CD4-positive, alpha-beta T cell treated with Interleukin-4 for 1 hour (primary cell): ENCODE data around the gene CD84.
A peak's percentile ranks its signal among the peaks of the same experiment; 100 is the strongest.
"Not testable (repeated sequence)": the region's sequence is repeated elsewhere in the genome, so short reads cannot be mapped to it uniquely, and the experiment has no call there.

ENCODE experiments used
- DNase-seq, 2 donors: peaks; one replicate each; pipeline ENCODE4 v3.0.0-alpha.2; 2020 to 2022

The CD84 gene

DNA sequence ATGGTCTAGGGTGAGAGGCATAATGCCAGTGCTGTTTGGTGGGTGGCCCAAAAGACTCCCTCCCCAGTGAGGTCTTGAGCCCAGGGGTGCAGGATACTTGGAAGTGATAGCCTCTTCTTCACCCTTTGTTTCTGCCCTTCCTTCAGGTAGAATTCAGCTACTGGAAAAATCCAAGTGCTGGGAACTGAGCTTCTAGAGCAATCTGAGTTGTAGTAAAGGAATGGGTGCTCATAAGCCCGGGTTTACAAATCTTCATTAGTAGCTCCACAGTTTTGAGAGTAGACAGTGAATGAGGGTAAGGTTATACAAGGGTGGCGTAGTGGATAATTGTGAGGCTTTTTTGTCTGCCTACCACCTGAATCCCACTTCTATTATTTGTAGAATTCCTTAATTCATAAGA, 29.2 kb upstream of the CD84 start:
- DNase-seq: no peak

DNA sequence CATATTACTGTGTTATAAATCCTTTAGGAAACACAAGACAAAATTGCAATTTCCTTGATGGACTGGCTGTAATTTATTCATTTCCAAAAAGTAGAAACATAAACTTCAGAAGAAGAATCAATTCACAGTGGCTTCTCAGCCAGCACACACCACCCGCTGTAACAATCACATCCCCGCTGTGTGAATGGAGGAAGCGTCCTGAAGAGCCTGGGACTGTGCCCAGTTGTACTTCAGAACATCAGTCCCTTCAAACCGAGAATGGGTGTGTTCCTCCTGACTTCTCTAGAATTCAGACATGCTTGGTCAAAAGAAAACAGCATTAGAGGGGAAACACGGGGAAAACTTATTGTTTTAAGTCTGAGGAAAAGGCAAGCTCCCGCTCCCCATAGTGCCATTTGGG, 28.8 kb upstream of the CD84 start:
- no peak for DNase-seq

DNA sequence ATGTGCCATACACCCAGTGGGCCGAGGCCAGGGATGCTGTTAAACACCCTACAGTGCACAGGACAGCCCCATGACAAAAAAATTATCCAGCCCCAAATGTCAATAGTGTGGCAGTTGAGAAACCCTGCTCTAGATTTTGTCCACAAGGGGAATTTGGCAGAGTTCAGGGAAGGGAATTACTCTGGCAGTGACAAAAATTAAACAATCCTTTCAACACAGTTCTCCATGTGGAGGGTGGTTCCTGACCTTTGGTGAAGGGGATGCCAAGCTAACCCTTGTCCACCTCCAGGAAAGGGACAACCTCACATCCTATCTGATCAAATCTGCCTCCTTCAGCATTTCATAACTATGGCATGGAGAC, 28.4 kb upstream of the CD84 start:
- no peak for DNase-seq

DNA sequence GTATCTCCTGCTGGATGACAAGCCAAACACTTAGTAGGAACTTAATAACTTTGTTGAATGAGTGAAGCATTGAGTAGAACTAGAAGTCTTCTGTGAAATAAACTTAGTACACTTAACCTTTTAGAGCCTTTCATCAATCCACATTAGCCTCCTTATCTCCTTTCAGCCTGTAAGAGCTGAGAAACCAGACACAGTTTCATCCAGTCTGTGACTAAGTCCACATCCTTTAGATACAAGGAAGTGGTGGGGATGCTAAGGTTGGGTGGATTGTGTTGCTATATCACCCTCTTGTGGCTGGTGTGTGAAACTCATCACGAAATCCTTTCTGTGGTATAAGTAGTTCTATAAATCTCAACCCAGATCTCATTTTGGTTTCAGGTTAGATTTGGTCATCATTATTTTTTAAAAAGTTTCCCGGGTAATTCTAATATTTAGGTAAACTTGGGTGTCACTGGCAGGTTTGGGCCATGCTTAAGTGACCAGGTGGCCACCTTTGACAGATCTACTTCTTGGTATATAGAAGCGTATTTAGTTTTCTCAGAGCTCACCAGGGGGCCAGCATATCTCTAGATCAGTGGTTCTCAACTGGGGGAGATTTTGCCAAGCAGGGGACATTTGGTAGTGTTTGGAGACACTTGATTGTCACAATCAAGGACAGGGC, 27.8 kb upstream of the CD84 start:
- DNase-seq: peak; percentile 84 to 89

DNA sequence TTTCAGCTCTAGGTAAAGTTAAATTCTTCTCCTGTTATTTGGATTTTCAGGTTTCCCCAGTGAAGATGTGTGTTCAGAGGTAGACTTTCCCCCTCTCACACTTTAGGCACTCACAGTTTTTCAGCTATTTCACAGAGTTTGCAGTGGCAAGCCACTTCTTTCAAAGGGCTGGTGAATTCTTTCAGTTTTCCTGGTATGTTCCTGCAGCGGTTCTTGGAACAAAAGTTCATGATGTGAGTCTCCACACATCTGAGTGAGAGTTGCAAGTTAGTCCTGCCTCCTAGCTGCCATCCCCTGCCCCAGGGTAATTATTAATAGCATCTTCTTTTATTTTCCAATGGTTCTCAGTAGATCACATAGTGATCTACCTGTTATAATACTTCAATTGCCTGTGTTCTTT, 27.3 kb upstream of the CD84 start:
- no peak for DNase-seq

DNA sequence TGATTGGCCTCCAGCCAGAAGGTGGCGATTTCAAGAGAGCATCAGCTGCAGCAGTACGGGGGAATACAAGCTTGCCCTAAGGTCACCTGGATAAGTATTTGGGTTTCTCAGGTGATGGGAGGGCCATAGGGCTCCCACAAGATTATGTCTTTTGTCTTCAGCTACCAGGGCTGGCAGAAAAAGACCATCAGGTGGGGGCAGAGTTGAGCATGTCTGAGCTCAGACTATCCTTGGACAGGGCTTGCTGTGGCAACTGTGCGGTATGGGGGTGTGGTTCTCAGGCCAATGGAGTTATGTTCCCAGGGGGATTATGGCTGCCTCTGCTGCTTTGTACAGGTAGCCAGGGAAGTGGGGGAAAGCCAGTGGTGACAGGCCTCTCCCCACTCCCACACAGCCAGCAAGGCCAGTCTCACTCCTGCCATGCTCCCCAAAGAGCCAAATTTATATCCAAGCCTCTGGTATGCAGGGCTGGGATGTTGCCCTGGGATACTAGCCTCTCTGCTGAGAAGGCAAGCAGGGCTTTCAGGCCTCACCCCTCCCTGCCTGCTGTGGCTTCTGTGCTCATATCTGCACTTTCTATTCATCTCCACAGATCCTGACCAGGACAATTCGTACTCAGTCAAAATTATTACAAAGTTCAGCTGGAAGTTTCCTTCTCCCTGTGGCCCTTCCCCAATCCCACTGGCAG, 26.6 kb upstream of the CD84 start:
- no peak for DNase-seq

DNA sequence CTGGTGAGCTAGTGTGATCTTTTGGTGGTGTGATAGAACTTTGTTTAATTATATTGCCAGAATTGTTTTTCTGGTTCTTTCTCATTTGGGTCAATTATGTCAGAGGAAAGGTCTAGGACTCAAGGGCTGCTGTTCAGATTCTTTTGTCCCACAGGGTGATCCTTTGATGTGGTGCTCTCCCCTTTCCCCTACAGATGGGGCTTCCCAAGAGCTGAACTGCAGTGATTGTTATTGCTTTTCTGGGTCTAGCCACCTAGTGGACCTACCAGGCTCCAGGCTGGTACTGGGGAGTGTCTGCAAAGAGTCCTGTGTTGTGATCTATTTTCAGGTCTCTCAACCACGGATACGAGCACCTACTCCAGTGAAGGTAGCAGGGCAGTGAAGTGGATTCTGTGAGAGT, 25.9 kb upstream of the CD84 start:
- DNase-seq: peak in 1 of 2 donors; percentile 29

DNA sequence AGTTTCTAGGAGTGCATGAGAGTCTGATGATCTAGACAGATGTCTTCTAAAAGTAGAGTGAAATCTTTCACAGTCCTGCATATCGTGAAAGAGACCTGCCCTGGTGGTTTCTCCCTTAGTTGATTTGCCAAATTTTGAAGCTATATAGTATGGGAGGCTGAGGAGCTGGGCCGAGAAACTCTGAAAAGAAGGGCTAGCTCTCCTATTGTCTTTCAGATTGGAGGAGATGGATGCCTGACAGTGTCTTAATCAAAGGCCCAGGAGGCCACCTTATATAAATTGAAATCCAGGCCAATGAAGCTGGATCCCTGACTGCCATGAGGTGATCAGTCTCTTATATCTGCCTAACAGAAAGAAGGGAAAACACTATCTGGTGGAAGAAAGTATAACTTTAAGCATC, 18.4 kb upstream of the CD84 start:
- DNase-seq: no peak

DNA sequence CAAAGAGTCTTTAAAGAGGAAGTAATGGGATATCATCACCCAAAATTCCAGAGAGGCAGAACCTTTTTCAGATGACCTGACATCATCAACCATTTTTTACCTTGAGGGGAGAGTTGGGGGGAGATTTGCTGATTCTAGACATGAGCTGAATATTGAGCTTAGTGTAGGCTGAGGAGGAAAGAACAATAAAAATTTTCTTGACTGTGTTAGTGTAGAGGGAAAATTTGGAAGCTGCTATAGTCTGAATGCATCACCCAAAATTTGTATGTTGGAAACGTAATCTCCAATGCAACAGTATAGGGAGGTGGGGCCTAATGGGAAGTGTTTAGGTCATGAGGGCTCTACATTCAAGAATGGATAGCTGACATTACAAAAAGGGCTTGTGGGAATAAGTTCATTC, 17.8 kb upstream of the CD84 start:
- no peak for DNase-seq

DNA sequence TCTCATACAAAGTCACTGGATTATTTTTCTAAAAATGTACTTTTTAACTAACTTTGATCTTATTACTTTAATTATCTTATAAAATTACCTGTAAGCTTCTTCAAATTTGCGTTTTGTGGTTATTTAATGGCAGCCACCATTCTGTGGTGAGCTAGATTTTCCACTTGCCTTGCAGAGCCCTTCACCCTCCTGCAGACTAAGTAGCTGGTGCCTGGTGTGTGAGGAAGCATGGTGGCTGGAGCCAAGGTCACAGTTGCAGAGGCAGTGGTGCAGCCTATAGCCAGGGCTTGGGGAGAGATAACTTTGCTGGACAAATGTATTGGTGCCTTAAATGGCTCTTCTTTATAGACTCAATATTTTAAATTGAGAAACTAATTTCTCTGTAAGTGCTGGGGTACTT, 11.2 kb upstream of the CD84 start:
- DNase-seq: no peak

DNA sequence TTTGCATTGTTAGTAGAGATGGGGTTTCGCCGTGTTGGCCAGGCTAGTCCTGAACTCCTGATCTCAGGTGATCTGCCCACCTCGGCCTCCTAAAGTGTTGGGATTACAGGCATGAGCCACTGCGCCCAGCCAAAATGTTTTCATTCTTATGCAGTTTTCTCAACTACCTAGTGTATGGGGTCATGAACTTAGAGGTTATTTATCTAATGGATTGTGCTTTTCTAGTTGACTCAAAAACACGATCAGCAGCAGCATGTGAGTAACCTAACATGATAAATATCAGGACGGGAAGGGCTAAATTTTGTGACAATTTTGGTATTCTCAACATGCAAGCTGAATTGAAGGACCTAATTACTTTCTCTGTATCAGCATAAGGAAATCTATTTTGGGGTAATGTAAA, 9.2 kb upstream of the CD84 start:
- no peak for DNase-seq

DNA sequence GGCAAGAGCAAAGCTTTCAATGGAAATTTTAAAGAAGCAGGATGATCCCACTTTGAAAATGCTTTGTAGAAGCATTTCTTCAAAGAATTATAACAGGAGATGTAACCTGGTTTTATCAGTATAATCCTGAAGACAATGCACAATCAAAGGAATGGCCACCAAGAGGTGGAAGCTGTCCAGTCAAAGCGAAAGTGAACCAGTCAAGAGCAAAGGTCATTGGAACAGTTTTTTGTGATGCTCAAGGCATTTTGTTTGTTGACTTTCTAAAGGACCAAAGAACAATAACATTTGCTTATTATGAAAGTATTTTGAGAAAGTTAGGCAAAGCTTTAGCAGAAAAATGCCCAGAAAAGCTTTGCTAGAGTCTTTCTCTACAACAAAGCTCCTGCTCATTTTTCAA, 5.5 kb upstream of the CD84 start:
- no peak for DNase-seq

DNA sequence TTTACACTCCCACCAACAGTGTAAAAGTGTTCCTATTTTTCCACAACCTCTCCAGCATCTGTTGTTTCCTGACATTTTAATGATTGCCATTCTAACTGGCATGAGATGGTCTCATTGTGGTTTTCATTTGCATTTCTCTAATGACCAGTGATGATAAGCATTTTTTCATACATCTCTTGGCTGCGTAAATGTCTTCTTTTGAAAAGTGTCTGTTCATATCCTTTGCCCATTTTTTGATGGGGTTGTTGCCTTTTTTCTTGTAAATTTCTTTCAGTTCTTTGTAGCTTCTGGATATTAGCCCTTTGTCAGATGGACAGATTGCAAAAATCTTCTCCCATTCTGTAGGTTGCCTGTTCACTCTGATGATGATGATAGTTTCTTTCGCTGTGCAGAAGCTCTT, 3.7 kb upstream of the CD84 start:
- not testable (repeated sequence) for DNase-seq

DNA sequence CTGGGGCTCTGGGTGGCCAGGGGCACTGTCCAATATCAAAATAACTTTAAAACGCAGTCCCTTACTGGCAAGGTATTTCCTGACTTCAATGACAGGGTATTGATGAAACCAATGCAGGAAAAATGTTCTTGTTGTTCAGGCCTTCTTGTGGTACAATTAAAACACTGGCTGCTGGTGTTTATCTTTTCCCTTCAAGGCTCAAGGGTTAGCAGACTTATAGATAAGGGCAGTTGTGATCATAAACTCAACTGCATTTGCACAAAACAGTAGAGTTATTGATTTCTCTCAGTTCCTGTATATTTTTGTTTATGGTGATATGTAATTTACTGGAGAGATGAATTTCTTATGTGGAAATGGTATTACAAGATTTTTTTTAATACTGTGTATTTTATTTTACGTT, 2.7 kb upstream of the CD84 start:
- DNase-seq: no peak

DNA sequence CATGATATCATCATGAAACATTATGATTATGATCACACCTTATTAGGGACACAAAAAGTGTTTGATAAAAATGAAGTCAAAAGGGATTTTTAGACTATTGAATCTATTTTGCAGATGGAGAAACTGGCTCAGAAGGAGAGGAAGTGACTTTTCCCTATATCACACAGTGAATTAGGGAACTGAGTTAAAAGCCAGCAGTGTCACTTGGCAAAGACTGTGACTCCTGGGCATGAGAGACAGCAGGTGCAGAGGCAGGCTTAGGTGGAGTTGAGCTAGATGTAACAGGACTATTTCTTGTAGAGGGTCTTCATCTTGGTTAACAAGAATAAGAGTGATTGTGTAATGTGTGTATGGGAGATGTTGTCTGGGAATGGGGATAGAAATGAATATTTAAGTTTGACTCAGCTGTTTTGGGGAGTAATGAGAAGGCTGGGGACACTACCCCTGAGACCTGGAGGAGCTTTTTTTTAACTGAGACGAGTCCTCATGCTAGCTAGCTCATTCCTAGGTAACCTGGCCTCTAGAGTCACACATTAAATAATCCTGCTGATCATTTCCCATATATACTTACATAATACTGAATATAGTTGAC, 1.0 kb upstream of the CD84 start:
- no peak for DNase-seq

DNA sequence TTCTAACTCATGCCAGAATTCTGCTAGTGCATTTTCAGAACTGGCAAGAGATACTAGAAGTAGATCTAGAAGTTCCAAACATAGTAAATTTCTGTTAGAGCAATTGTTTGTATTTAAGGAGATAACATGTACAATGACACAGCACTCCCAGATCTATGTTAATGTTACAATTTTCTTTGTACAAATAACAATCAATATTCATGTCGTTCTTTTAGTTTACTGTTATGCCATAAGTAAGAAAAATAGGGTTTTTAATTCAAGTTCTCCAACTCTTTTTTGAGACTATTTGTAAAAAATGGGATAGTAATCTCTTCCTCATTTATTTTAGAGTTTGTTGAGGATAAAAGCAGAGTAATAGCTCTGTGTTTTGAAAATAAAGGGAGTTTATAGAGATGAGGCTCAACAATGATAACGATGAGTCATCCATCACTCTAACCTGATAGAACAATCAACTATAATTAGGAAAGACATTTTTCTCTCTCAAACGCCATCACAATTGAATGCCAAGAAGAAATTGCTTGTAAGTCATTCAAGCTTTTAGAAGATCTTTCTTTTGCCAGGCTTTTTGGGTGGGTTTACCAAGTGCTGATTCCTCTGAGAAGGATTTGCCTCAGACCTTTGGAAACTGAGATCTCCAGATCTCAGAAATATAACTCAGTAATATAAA, 638 bp downstream of the CD84 start:
- no peak for DNase-seq

DNA sequence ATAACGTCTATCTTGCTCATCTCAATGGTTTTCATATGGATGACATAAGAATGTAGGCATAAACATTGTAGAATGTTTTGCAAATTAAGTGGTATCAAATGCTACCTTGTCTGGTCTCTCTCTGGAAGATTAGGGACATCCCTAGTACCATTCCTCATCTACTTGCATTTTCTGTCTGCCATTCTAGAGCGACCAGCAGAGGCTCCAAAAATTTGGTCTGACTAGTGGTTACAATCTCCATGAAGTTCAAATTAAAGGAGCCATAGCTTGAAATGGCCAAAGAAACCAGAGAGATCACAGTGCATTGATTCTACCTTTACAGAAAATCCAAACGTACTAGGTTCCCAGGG, 1.1 kb downstream of the CD84 start:
- peak in 1 of 2 donors; percentile 47 for DNase-seq

DNA sequence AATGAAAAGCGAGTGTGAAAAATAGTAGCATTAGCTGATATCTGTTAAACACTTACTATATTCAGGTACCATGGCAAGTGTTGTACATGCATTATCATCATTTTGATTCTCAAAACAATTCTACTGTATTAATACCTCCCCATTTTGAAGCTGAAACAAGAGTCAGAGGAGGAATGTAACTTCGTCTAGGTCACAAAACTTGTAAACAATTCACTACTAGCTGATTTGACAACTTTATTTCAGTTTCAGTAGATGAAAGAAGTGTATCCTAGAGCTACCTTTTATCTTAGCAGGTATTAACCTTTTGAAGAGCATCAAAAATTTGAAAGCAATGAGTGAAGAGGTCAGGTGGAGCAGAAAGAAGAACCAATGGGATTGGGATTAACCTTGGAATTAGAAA, 1.6 kb downstream of the CD84 start:
- DNase-seq: no peak

DNA sequence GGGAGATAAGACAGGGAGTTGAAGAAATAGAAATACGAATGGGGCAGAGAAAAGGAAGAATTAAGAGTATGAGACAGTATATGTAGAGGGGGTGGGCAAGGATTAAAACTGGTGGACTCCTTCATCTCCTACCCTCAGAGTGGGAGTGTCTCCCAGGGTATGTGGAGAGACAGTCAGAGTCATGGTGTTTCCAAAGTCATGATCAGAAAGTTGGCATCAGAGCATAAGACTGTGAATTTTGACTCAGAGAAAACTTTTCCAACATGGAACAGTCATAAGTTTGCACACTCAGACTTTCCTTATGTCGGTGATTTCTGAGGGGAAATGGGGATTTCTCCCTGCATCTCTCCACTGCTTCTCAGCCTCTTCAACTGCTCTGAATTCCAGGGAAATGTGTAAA, 2.4 kb downstream of the CD84 start:
- no peak for DNase-seq

DNA sequence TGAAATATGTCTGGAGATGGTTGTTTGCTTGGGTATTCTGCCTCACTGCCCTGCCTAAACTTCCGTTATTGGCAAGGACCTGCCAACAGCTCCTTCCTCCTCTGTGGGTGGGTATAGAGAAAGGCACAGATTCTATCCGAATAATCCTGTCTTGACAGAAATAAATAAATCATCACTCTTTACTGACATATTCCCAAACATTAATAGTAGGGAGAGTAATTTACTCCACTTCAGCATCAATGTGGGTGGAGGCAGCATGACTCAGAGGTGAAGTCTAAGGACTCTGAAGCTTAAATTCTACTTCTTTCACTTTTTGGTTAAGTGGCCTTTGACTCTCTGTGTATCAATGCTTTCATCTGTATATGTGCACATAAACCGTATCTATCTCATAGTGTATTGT, 2.9 kb downstream of the CD84 start:
- DNase-seq: peak in 1 of 2 donors; percentile 50

DNA sequence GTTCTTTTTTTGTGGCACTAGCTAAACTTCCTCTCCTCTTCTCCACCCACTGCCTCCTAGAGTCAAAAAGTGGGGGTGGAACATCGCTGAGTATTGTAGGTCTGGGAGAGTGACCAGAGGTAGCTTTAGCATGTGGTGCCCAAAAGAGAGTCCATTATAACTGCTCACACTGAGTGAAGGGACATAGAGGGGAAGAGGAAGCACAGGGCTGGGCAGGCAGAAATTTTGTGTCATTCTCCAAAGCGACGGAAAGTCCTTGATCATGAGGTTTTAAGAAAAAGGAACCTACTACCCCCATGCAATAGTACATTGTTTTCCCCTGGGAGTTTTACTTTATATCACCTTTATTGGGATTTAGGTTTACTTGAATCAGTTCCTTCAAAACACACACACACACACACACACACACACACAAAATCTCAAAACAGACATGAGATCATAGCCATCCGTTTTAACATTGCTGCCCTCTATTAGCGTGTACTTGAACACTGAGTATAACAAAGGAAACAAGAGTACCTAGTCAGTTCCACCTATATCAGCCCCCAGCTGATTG, 4.1 kb downstream of the CD84 start:
- DNase-seq: peak; percentile 45 to 56

DNA sequence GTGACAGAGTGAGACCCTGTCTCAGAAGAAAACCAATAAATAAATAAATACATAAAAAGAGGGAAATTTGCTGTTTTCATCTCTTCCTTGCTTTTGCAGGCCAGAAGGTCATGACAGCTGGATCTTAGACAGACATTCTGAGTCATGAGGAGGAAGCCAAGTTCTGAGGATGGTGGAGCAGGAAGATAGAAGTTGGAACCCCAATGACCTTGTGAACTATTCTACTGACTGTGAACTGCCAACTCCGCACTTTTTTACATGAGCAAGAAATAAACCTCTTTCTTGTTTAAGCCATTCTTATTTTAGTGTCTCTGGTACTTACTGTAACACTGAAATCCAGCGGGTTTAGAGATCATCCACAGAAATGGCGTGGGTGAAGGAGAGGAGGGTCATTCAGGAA, 8.5 kb downstream of the CD84 start:
- no peak for DNase-seq

DNA sequence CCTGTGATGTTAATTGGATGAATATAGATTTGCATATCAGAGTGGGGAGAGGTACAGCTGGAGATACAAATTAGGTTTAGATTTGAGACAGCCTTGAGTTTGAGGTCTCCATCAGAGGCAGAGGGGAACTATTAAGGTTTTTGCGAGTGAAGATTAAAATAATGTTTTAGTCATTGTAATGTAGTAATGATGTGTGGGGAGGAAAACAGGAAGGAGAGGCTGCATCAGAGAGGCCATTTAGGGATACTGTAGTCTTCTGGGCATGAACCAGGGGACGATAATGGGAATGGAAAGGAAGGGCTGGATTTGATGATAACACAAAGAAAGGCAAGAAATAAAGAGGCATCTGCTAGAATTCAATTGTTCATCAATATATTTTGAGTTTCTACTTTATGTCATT, 9.5 kb downstream of the CD84 start:
- no peak for DNase-seq
